Liver (tissue), 3 donors: ENCODE measurements around the gene WDR20.

Experiments used
- ATF3 ChIP-seq: IDR thresholded peaks from 2 replicates; pipeline ENCODE4 v1.6.1; 2016; ENCODE audit warnings: antibody characterized with exemption
- CTCF ChIP-seq: fragments of 150-350 bp; IDR thresholded peaks from 2 replicates; pipeline ENCODE4 v1.5.1; 2017; ENCODE audit warnings: improper control_type of control experiment, low read depth, low read length; ENCODE audit not compliant: missing input control
- RAD21 ChIP-seq, 2 donors: IDR thresholded peaks; 2 replicates each; pipeline ENCODE4 v1.6.1; 2016; ENCODE audit warnings: antibody characterized with exemption in 2 of 2, mild to moderate bottlenecking in 2 of 2
- SP1 ChIP-seq: IDR thresholded peaks from 2 replicates; pipeline ENCODE4 v1.6.1; 2018; ENCODE audit warnings: antibody characterized with exemption, mild to moderate bottlenecking
- TAF1 ChIP-seq: conservative IDR thresholded peaks from 2 replicates; pipeline ENCODE4 v1.6.1; 2016; ENCODE audit warnings: antibody characterized with exemption, mild to moderate bottlenecking
- ZBTB33 ChIP-seq: IDR thresholded peaks from 2 replicates; pipeline ENCODE4 v1.6.1; 2016; ENCODE audit warnings: antibody characterized with exemption
- donor health status: healthy.
- donor health status: healthy.

GRCh38 chr14:102170061-102170460 lies 30.4 kb downstream of the WDR20 start:
- TF ChIP-seq ATF3 = no peak
- no peak for TF ChIP-seq CTCF
- no peak for TF ChIP-seq TAF1
- TF ChIP-seq RAD21 (IDR thresholded peaks at IDR 0.05) = no peak
- no peak for TF ChIP-seq SP1
- no peak for TF ChIP-seq ZBTB33
